ENCODE results near the gene NUP210L.

- TF ChIP-seq POLR2A (IDR thresholded peaks at IDR 0.05; ENCODE audit: low read length) (no peak), GATA1 (IDR thresholded peaks at IDR 0.05; ENCODE audit: low read depth, low read length) (no peak)
Measured at GRCh38 chr1:154129391-154129970, 25.4 kb downstream of the NUP210L start.
